Smooth muscle cell (in vitro differentiated cells): Measurements from ENCODE around the gene PELO. TPM values are rescaled to one million over a fixed set of nuclear protein-coding genes. Genes with fewer than 3 reads are reported as not detected.

Experiments
- DNase-seq: peaks from one replicate; lab custom pipeline; 2025; ENCODE audit not compliant: unreplicated experiment; lab: John Stamatoyannopoulos, UW
- H2AFZ ChIP-seq: fragments of 200-600 bp; sonication (generic); 2 replicates; pipeline ENCODE4 v1.6.0; 2016; ENCODE audit warnings: antibody characterized with exemption, low read depth, mild to moderate bottlenecking
- H3F3A ChIP-seq: fragments of 200-600 bp; sonication (generic); 2 replicates; pipeline ENCODE4 v1.6.0; 2017; ENCODE audit warnings: antibody characterized with exemption, low read depth
- H3K27ac ChIP-seq: fragments of 200-600 bp; sonication (generic); 2 replicates; pipeline ENCODE4 v1.5.1; 2016; ENCODE audit warnings: low read depth, mild to moderate bottlenecking
- H3K27me3 ChIP-seq: fragments of 200-600 bp; sonication (generic); 2 replicates; pipeline ENCODE4 v1.6.1; 2016; ENCODE audit warnings: low read depth, mild to moderate bottlenecking
- H3K36me3 ChIP-seq: fragments of 200-600 bp; sonication (generic); 2 replicates; pipeline ENCODE4 v1.5.1; 2016; ENCODE audit warnings: low read depth
- H3K4me1 ChIP-seq: fragments of 200-600 bp; sonication (generic); 2 replicates; pipeline ENCODE4 v1.5.1; 2016; ENCODE audit warnings: low read depth
- H3K4me2 ChIP-seq: fragments of 200-600 bp; sonication (generic); 2 replicates; pipeline ENCODE4 v1.6.0; 2016; ENCODE audit warnings: mild to moderate bottlenecking
- H3K4me3 ChIP-seq: fragments of 200-600 bp; sonication (generic); 2 replicates; pipeline ENCODE4 v1.5.1; 2016; ENCODE audit warnings: mild to moderate bottlenecking
- H3K79me2 ChIP-seq: fragments of 200-600 bp; sonication (generic); 2 replicates; pipeline ENCODE4 v1.6.0; 2016; ENCODE audit warnings: low read depth, mild to moderate bottlenecking
- H3K9ac ChIP-seq: fragments of 200-600 bp; sonication (generic); 2 replicates; pipeline ENCODE4 v1.6.0; 2016; ENCODE audit warnings: low read depth
- H3K9me3 ChIP-seq: fragments of 200-600 bp; sonication (generic); replicated peaks from 2 replicates; pipeline ENCODE4 v1.5.1; 2016; ENCODE audit warnings: low read depth
- H4K20me1 ChIP-seq: fragments of 200-600 bp; sonication (generic); 2 replicates; pipeline ENCODE4 v1.6.0; 2016; ENCODE audit warnings: low read depth
- WGBS: methylation state at CpG from one replicate; pipeline ENCODE4 v1.1.7; 2016; ENCODE audit warnings: low lambda C conversion rate; 5-methylcytosine and 5-hydroxymethylcytosine counted together
- polyA plus RNA-seq: library from polyadenylated mRNA; unstranded; fragments of >200 nt; fragmentation: Nextera tagmentation; extraction: Ambion mirVana; gene quantifications from 2 replicates; pipeline ENCODE4 v1.2.1, GENCODE V29; 2016
- total RNA-seq: library from RNA; depleted of rRNA; stranded (reverse); fragments of >200 nt; gene quantifications from 2 replicates; pipeline ENCODE4 v1.2.3, GENCODE V29; 2014
- TF ChIP-seq, protein P1 (sequence below): fragments of 200-600 bp; sonication (generic); IDR thresholded peaks from 2 replicates; pipeline ENCODE4 v1.5.1; 2017; ENCODE audit warnings: borderline replicate concordance, mild to moderate bottlenecking, antibody characterized with exemption; ENCODE audit not compliant: insufficient read depth, poor library complexity, severe bottlenecking

The PELO gene
- total and polyA plus RNA-seq, 2 experiments from 2014 or later: 37.0 to 88.2 TPM

DNA sequence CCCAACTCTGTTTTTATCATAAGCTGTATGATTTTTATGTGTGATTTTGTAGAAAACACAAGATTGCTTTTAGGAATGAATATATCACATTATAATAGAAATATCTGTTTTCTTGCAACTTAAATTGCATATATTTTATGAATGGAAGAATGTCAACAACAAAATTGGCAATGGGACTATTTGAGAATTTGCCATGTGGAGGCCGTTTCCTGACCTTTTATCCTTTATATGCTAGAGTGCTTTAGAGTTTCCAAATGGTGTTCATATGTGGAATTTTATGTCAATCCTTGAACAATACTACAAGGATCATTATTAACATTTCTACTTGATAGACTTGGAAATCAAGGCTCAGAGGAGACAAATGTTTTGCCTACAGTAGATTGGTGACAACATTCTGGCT, 34.2 kb downstream of the PELO start:
- Histone ChIP-seq H3K9ac (no peak overlapping the region), H2AFZ (no peak overlapping the region), H3K4me3 (no peak overlapping the region), H3K79me2 (peaks cover 86% of the 10 kb centered on the region), H3F3A (no peaks in the 10 kb centered on the region), H3K36me3 (no peaks in the 10 kb centered on the region), H4K20me1 (peaks cover 6% of the 10 kb centered on the region), H3K4me2 (no peak overlapping the region), H3K27ac (peak overlapping the region; percentile 20), H3K4me1 (no peaks in the 10 kb centered on the region), H3K9me3 (no peaks in the 10 kb centered on the region), H3K27me3 (no peaks in the 10 kb centered on the region)
- whole genome bisulfite sequencing: 97% methylated on average over 1 of the region's 1 CpG
- TF ChIP-seq, protein P1, sequence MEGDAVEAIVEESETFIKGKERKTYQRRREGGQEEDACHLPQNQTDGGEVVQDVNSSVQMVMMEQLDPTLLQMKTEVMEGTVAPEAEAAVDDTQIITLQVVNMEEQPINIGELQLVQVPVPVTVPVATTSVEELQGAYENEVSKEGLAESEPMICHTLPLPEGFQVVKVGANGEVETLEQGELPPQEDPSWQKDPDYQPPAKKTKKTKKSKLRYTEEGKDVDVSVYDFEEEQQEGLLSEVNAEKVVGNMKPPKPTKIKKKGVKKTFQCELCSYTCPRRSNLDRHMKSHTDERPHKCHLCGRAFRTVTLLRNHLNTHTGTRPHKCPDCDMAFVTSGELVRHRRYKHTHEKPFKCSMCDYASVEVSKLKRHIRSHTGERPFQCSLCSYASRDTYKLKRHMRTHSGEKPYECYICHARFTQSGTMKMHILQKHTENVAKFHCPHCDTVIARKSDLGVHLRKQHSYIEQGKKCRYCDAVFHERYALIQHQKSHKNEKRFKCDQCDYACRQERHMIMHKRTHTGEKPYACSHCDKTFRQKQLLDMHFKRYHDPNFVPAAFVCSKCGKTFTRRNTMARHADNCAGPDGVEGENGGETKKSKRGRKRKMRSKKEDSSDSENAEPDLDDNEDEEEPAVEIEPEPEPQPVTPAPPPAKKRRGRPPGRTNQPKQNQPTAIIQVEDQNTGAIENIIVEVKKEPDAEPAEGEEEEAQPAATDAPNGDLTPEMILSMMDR: no peak
- no peak for DNase-seq

DNA sequence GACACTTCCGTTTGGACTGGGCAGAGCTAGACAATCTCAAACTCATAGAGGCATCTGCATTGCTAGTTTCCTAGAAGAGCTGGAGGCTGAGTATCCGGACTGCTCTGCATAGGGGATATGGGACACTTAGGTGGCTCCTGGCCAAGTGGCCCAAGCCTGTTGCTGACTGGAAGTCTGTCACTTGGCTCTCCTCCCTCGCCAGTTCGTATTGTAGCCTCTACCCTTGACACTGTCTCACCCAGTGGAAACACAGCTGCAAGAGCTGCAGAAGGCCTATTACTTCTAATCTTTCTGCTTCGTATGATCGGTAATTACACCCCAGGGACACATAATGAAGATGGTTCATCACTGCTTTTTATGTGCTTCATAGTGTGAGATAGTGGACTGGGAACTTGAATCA, 34.7 kb downstream of the PELO start:
- H3F3A ChIP-seq: no peaks in the 10 kb centered on the region
- no peak overlapping the region for H3K4me2 ChIP-seq
- no peak for DNase-seq
- H3K79me2 ChIP-seq: peaks cover 86% of the 10 kb centered on the region
- no peaks in the 10 kb centered on the region for H3K9me3 ChIP-seq
- peaks cover 6% of the 10 kb centered on the region for H4K20me1 ChIP-seq
- no peaks in the 10 kb centered on the region for H3K36me3 ChIP-seq
- TF ChIP-seq, protein P1: no peak
- H2AFZ ChIP-seq: no peak overlapping the region
- H3K4me1 ChIP-seq: no peaks in the 10 kb centered on the region
- peak overlapping the region; percentile 20 for H3K27ac ChIP-seq
- no peak overlapping the region for H3K4me3 ChIP-seq
- H3K27me3 ChIP-seq: no peaks in the 10 kb centered on the region
- 81% methylated on average over 6 of the region's 6 CpGs for WGBS
- no peak overlapping the region for H3K9ac ChIP-seq

DNA sequence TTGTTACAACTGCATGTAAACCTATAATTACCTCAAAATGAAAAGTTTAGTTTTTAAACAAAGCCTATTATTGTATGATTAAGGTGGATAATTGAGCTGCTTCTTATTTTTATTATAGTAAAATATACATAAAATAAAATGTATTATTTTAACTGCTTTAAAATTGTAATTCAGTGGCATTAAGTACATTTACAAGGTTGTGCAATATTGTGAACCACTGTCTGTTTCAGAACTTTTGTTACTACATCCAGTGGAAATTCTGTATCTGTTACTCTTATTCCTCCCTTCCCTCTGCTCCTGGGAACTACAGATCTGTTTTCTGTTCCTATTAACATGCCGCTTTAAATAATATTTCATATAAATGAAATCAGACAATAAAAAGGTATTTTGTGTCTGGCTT, 37.1 kb downstream of the PELO start:
- TF ChIP-seq, protein P1: no peak
- Histone ChIP-seq H4K20me1 (peaks cover 6% of the 10 kb centered on the region), H3K4me2 (no peak overlapping the region), H3K4me1 (no peaks in the 10 kb centered on the region), H3K9me3 (no peaks in the 10 kb centered on the region), H3K4me3 (no peak overlapping the region), H3K9ac (no peak overlapping the region), H3K27ac (peak overlapping the region; percentile 7), H3K79me2 (peaks cover 94% of the 10 kb centered on the region), H2AFZ (no peak overlapping the region), H3F3A (no peaks in the 10 kb centered on the region), H3K27me3 (no peaks in the 10 kb centered on the region), H3K36me3 (no peaks in the 10 kb centered on the region)
- 96% methylated on average over 1 of the region's 1 CpG for WGBS
- DNase-seq: no peak

DNA sequence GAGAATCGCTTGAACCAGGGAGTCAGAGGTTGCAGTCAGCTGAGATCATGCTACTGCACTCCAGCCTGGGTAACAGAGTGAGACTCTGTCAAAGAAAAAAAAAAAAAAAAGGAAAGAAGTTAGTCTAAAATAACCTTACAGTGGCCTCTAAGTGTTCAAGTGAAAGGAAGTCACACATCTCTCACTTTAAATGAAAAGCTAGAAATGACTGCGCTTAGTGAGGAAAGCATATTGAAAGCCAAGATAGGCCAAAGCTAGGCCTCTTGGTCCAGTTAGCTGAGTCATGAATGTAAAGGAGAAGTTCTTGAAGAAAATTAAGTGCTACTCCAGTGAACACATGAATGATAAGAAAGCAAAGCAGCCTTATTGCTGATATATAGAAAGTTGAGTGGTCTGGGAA, 38.1 kb downstream of the PELO start:
- H3K4me1 ChIP-seq: no peaks in the 10 kb centered on the region
- 91% methylated on average over 2 of the region's 2 CpGs for WGBS
- no peaks in the 10 kb centered on the region for H3K36me3 ChIP-seq
- H3K27me3 ChIP-seq: no peaks in the 10 kb centered on the region
- no peak overlapping the region for H2AFZ ChIP-seq
- H3F3A ChIP-seq: no peaks in the 10 kb centered on the region
- TF ChIP-seq, protein P1: no peak
- DNase-seq: no peak
- H3K4me2 ChIP-seq: no peak overlapping the region
- H3K27ac ChIP-seq: no peak overlapping the region
- H3K9ac ChIP-seq: no peak overlapping the region
- peaks cover 6% of the 10 kb centered on the region for H4K20me1 ChIP-seq
- H3K79me2 ChIP-seq: peaks cover 99% of the 10 kb centered on the region
- H3K4me3 ChIP-seq: no peak overlapping the region
- H3K9me3 ChIP-seq: no peaks in the 10 kb centered on the region
